Measurements from ENCODE around the gene GPR55. TPM values are rescaled to one million over a fixed set of nuclear protein-coding genes. Genes with fewer than 3 reads are reported as not detected.
A peak's percentile ranks its signal among the peaks of the same experiment; 100 is the strongest.

Gene GPR55
- total RNA-seq, 2 experiments from 2014 or later = 18.8 to 20.4 TPM

- Mint-ChIP-seq H3K9me3 (peaks cover 2% of the 10 kb centered on the region), H3K36me3 (peaks cover 10% of the 10 kb centered on the region)
Observed at GRCh38 chr2:230956827-230957755, 32.0 kb upstream of the GPR55 start.

DNA sequence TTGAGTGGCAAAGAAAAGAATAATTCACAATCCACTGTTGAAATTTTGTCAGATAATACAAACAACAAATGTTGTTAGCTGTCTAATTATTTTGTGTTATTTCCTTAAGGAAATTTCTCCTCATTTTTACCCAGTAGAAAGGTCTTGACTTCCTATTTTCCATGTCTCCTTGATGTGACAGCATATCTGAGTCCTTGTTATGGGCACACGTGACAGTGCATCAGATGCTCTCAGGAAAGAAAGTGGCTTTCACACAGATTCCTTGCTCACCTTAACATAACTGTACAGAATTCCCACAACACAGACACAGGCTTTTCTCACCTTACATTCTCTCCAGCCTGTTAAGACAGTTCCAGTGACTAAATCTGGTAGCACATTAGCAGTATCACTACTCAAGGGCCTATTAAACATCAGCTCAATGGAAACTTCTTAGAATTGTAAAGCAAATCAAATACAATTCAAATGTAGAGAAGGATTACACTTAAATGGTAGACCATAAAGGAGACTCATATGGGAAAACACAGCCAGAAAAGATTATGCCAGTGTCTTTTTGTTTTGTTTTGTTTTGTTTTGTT is 30.2 kb upstream of the GPR55 start:
- no peak for DNase-seq
- H3K4me1 Mint-ChIP-seq = peaks cover 58% of the 10 kb centered on the region
- H3K27me3 Mint-ChIP-seq = peaks cover 39% of the 10 kb centered on the region
- peaks cover 10% of the 10 kb centered on the region for H3K36me3 Mint-ChIP-seq
- H3K4me3 Mint-ChIP-seq = no peak overlapping the region
- H3K27ac Mint-ChIP-seq = peak overlapping the region; percentile 22
- H3K9me3 Mint-ChIP-seq = peaks cover 2% of the 10 kb centered on the region

More at GRCh38 chr2:230956827-230957755, 32.0 kb upstream of the GPR55 start:
- Mint-ChIP-seq H3K27me3 (peaks cover 48% of the 10 kb centered on the region), H3K4me3 (peak overlapping the region; percentile 84), H3K4me1 (peaks cover 50% of the 10 kb centered on the region), H3K27ac (peak overlapping the region; percentile 94)
- DNase-seq = peak; percentile 62

DNA sequence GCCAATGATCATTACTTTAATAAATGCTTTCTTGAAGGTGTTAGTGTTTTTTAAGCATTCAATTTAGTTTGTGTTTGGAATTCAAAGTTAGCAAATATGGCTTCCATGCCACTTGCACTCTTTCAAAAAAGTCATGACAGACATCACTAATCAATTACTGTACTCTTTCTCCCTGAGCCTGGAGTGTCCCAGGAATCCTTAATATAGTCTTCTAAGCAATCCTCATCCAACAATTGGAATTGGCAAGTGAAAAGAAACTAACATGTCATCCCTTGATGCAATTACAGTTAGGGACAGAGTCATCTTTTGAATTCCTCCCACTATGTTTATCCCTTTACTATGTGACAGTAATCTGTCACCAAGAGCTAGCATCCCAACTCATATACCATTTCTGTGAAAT is 29.7 kb upstream of the GPR55 start:
- H3K27me3 Mint-ChIP-seq = peaks cover 35% of the 10 kb centered on the region
- H3K4me1 Mint-ChIP-seq = peaks cover 55% of the 10 kb centered on the region
- H3K27ac Mint-ChIP-seq = peak overlapping the region; percentile 22
- DNase-seq = no peak
- H3K4me3 Mint-ChIP-seq = no peak overlapping the region
- peaks cover 2% of the 10 kb centered on the region for H3K9me3 Mint-ChIP-seq
- peaks cover 10% of the 10 kb centered on the region for H3K36me3 Mint-ChIP-seq

- peak; percentile 22 for DNase-seq
- Mint-ChIP-seq H3K36me3 (peaks cover 8% of the 10 kb centered on the region), H3K27me3 (peaks cover 26% of the 10 kb centered on the region), H3K27ac (no peak overlapping the region), H3K4me3 (no peak overlapping the region), H3K4me1 (peaks cover 53% of the 10 kb centered on the region), H3K9me3 (peaks cover 2% of the 10 kb centered on the region)
Observed at GRCh38 chr2:230953845-230954244, 28.8 kb upstream of the GPR55 start.

DNA sequence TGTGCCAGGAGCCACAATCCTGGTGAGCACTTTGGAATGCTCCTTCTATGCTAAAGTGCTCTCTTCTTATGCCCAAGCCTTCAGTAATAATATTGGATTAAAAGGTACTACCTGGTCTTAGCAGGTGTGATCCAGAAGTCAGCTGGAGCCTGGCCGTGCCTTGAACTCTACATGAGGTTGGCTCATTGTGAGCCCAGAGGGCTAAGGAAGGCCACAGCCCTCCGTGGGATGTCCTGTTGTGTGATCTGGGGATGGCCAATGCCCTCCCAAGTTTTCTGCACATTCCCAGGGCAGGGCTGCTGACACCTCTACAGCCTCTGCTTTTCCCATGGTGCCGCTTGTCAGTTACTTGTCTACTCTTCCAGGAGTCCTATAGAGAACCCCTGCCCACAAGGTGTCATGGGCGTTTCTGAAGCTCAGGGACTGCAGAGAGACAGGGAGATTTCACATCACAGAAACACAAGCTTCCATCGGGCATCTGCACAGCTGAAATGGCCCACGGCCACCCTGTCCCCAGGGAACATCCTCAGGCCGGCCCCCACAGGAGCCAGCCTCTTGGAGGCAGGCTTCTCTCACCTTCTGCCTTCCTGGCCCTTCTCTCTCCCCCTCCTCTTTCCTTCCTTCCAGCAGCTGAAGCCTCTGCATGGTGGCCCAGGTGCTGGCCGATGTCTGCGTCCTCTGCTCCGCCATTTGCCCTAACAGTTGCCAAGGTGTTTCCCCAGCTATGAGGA is 27.3 kb upstream of the GPR55 start:
- Mint-ChIP-seq H3K9me3 (peaks cover 2% of the 10 kb centered on the region), H3K4me1 (peaks cover 50% of the 10 kb centered on the region), H3K27ac (no peak overlapping the region), H3K4me3 (no peak overlapping the region), H3K27me3 (peaks cover 16% of the 10 kb centered on the region), H3K36me3 (peaks cover 8% of the 10 kb centered on the region)
- no peak for DNase-seq

GRCh38 chr2:230951396-230951795 is 26.4 kb upstream of the GPR55 start:
- DNase-seq = no peak
- Mint-ChIP-seq H3K27ac (no peak overlapping the region), H3K27me3 (peaks cover 9% of the 10 kb centered on the region), H3K36me3 (peaks cover 6% of the 10 kb centered on the region), H3K4me1 (peaks cover 45% of the 10 kb centered on the region), H3K9me3 (no peaks in the 10 kb centered on the region), H3K4me3 (no peak overlapping the region)

GRCh38 chr2:230950874-230951339 is 25.9 kb upstream of the GPR55 start:
- Mint-ChIP-seq H3K36me3 (peaks cover 6% of the 10 kb centered on the region), H3K4me1 (peaks cover 49% of the 10 kb centered on the region), H3K27ac (peak overlapping the region; percentile 2), H3K9me3 (no peaks in the 10 kb centered on the region), H3K27me3 (peaks cover 9% of the 10 kb centered on the region), H3K4me3 (no peak overlapping the region)
- DNase-seq = no peak

- Mint-ChIP-seq H3K27me3 (peaks cover 6% of the 10 kb centered on the region), H3K4me1 (peaks cover 43% of the 10 kb centered on the region), H3K36me3 (peaks cover 6% of the 10 kb centered on the region), H3K9me3 (no peaks in the 10 kb centered on the region), H3K4me3 (no peak overlapping the region), H3K27ac (no peak overlapping the region)
- DNase-seq = no peak
Observed at GRCh38 chr2:230949966-230950873, 25.2 kb upstream of the GPR55 start.

GRCh38 chr2:230947908-230948365 is 22.9 kb upstream of the GPR55 start:
- Mint-ChIP-seq H3K27ac (no peak overlapping the region), H3K27me3 (no peaks in the 10 kb centered on the region), H3K9me3 (no peaks in the 10 kb centered on the region), H3K4me3 (no peak overlapping the region), H3K36me3 (peaks cover 10% of the 10 kb centered on the region), H3K4me1 (peaks cover 45% of the 10 kb centered on the region)
- no peak for DNase-seq

DNA sequence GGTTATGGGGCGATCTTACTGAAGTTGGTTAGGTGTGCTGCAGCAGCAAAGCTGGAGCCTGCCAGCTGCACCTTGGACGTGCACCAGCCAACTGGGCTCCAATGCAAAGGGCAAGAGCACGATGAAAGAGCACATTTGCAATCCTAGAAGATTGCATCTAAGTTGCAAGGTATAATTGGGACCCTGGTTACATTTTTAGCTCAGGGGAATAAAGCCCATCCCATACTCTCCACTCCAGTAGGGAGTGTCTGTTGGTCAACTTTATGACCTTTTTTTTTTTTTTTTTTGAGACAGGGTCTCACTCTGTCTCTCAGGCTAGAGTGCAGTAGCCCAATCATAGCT is 22.2 kb upstream of the GPR55 start:
- H3K4me1 Mint-ChIP-seq = peaks cover 47% of the 10 kb centered on the region
- H3K27ac Mint-ChIP-seq = no peak overlapping the region
- H3K9me3 Mint-ChIP-seq = no peaks in the 10 kb centered on the region
- no peak for DNase-seq
- no peak overlapping the region for H3K4me3 Mint-ChIP-seq
- H3K27me3 Mint-ChIP-seq = peaks cover 2% of the 10 kb centered on the region
- peaks cover 7% of the 10 kb centered on the region for H3K36me3 Mint-ChIP-seq

DNA sequence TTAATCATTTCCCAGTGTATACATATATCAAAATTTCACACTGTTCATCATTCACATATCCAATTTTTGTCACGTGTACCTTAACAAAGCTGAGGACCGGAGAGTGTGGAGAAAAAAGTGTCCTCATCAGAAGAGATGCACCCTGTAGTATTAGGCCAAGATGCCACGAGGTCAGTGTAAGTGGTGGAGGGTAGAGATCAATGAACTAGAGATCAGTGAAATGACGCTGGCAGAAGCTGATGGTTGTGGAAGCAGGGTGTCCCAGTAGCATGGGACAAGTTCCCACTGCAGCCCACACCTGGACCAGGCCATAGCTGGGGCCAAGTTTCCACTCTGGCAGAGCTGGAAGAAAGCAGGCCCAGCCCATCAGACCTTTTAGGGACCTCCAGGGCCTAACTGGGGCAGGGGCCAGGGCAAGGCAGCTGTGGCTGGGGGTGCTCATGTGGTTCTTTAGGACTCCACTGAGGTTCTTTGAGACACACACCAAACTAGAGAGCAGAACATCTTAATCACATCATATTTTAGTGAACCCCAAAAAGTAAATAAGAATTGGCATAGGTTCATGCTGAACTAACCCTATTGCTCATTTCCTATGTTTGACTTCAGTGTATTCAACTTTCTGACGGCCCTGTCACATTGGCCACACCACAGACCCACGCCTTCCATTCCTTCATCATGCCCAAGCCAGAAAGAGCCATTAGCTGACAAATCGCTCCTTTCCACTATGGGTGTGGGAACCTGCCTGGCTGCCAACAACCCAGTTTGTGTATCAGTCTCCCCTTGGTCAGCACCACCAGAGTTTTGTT is 21.6 kb upstream of the GPR55 start:
- H3K36me3 Mint-ChIP-seq = peaks cover 7% of the 10 kb centered on the region
- peaks cover 47% of the 10 kb centered on the region for H3K4me1 Mint-ChIP-seq
- H3K27ac Mint-ChIP-seq = no peak overlapping the region
- no peak overlapping the region for H3K4me3 Mint-ChIP-seq
- no peaks in the 10 kb centered on the region for H3K9me3 Mint-ChIP-seq
- peaks cover 6% of the 10 kb centered on the region for H3K27me3 Mint-ChIP-seq
- DNase-seq = no peak

- no peak for DNase-seq
Observed at GRCh38 chr2:230944757-230945372, 19.8 kb upstream of the GPR55 start.

DNA sequence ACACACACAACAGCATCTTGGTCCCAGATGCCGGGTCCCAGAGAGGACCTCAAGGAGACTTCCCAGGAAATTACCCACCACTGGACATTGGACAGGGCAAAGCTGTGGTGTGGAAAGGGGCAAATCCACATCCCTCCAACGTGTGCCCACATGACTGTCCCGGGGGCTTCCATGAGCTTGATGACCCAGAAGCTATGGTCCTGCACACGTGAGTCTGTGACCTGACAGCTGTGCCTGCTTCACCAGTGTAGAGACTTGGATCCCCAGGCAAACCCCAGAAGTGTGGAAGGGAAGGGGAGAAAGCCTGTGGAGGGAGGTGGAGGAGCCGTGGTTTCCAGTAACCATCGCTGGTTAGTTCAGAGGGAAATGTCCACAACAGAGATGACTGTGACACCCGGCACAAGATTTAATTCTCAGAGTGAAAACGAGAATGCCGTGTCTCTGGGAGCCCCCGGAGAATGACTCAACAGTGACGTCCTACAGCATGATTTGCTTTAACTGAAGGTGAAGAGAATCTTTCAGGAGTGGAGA is 19.1 kb upstream of the GPR55 start:
- DNase-seq = peak; percentile 41
- peak overlapping the region; percentile 77 for H3K4me3 Mint-ChIP-seq

More at GRCh38 chr2:230944757-230945372, 19.8 kb upstream of the GPR55 start:
- Mint-ChIP-seq H3K36me3 (peaks cover 7% of the 10 kb centered on the region), H3K4me3 (peak overlapping the region; percentile 77), H3K27ac (peak overlapping the region; percentile 42), H3K9me3 (no peaks in the 10 kb centered on the region), H3K4me1 (peaks cover 39% of the 10 kb centered on the region), H3K27me3 (peaks cover 6% of the 10 kb centered on the region)

More for the DNA sequence above, 19.1 kb upstream of the GPR55 start:
- peaks cover 6% of the 10 kb centered on the region for H3K27me3 Mint-ChIP-seq
- peaks cover 7% of the 10 kb centered on the region for H3K36me3 Mint-ChIP-seq
- peak overlapping the region; percentile 81 for H3K27ac Mint-ChIP-seq
- H3K9me3 Mint-ChIP-seq = no peaks in the 10 kb centered on the region
- peaks cover 39% of the 10 kb centered on the region for H3K4me1 Mint-ChIP-seq
